SK-N-SH treated with all-trans-retinoic acid at 6 μM for 48 hours (cell line): ENCODE measurements around the gene TRAPPC6A.

Experiments
- ATAC-seq: fragments of 200-7000 bp; cut with Tn5 transposase; 3 replicates; pipeline ENCODE4 v1.9.1; 2020; ENCODE audit warnings: mild to moderate bottlenecking, moderate library complexity
- ARNTL ChIP-seq: fragments of 450-650 bp; formaldehyde crosslinking; IDR thresholded peaks from 2 replicates; pipeline ENCODE4 v1.5.0; 2020; ENCODE audit warnings: low read depth, mild to moderate bottlenecking, moderate library complexity, borderline replicate concordance
- BACH2 ChIP-seq: fragments of 250-450 bp; sonication (Bioruptor Pico); IDR thresholded peaks from 2 replicates; pipeline ENCODE4 v1.9.0; 2021; ENCODE audit warnings: mild to moderate bottlenecking, borderline replicate concordance
- CREB5 ChIP-seq: fragments of 250-450 bp; sonication (Bioruptor Pico); IDR thresholded peaks from 2 replicates; pipeline ENCODE4 v1.5.1; 2020; ENCODE audit warnings: low read depth, mild to moderate bottlenecking, moderate library complexity
- CSDC2 ChIP-seq: fragments of 250-450 bp; sonication (Bioruptor Pico); IDR thresholded peaks from 2 replicates; pipeline ENCODE4 v1.5.0; 2020; ENCODE audit warnings: mild to moderate bottlenecking, moderate library complexity
- GLIS3 ChIP-seq: fragments of 250-450 bp; sonication (Bioruptor Pico); IDR thresholded peaks from 2 replicates; pipeline ENCODE4 v1.5.0; 2020; ENCODE audit warnings: mild to moderate bottlenecking, moderate library complexity
- ISL1 ChIP-seq: fragments of 250-450 bp; sonication (Bioruptor Pico); IDR thresholded peaks from 2 replicates; pipeline ENCODE4 v2.1.2; 2022; ENCODE audit warnings: mild to moderate bottlenecking, moderate library complexity
- OSR1 ChIP-seq: fragments of 250-450 bp; sonication (Bioruptor Pico); IDR thresholded peaks from 2 replicates; pipeline ENCODE4 v1.8.0; 2022; ENCODE audit warnings: moderate library complexity, mild to moderate bottlenecking, inconsistent platforms
- PATZ1 ChIP-seq: fragments of 250-450 bp; sonication (Bioruptor Pico); IDR thresholded peaks from 2 replicates; pipeline ENCODE4 v1.8.0; 2020; ENCODE audit warnings: mild to moderate bottlenecking, moderate library complexity, borderline replicate concordance
- PPARA ChIP-seq: fragments of 250-450 bp; sonication (Bioruptor Pico); IDR thresholded peaks from 2 replicates; pipeline ENCODE4 v1.5.0; 2020; ENCODE audit warnings: mild to moderate bottlenecking, borderline replicate concordance
- RARB ChIP-seq: fragments of 250-450 bp; sonication (Bioruptor Pico); IDR thresholded peaks from 2 replicates; pipeline ENCODE4 v1.8.0; 2021; ENCODE audit warnings: mild to moderate bottlenecking, moderate library complexity
- SNAI2 ChIP-seq: fragments of 250-450 bp; sonication (Bioruptor Pico); IDR thresholded peaks from 2 replicates; pipeline ENCODE4 v1.5.0; 2020; ENCODE audit warnings: mild to moderate bottlenecking, moderate library complexity
- TCF4 ChIP-seq: fragments of 250-450 bp; sonication (Bioruptor Pico); IDR thresholded peaks from 2 replicates; pipeline ENCODE4 v1.8.0; 2021; ENCODE audit warnings: mild to moderate bottlenecking, moderate library complexity, borderline replicate concordance
- TOX ChIP-seq: fragments of 250-450 bp; sonication (Bioruptor Pico); IDR thresholded peaks from 2 replicates; pipeline ENCODE4 v1.8.0; 2021; ENCODE audit warnings: mild to moderate bottlenecking, moderate library complexity, borderline replicate concordance
- ZFP3 ChIP-seq: fragments of 250-450 bp; sonication (Bioruptor Pico); IDR thresholded peaks from 2 replicates; pipeline ENCODE4 v1.5.0; 2020; ENCODE audit warnings: mild to moderate bottlenecking, moderate library complexity
- ZFP30 ChIP-seq: fragments of 450-650 bp; formaldehyde crosslinking; IDR thresholded peaks from 2 replicates; pipeline ENCODE4 v1.5.0; 2022; ENCODE audit warnings: mild to moderate bottlenecking, moderate library complexity
- ZNF70 ChIP-seq: fragments of 450-650 bp; formaldehyde crosslinking; IDR thresholded peaks from 2 replicates; pipeline ENCODE4 v1.5.0; 2020; ENCODE audit warnings: mild to moderate bottlenecking, moderate library complexity
- ZNF8 ChIP-seq: fragments of 450-650 bp; formaldehyde crosslinking; IDR thresholded peaks from 2 replicates; pipeline ENCODE4 v1.5.0; 2020; ENCODE audit warnings: mild to moderate bottlenecking, moderate library complexity
- TF ChIP-seq, protein P1 (sequence below): fragments of 250-450 bp; sonication (Bioruptor Pico); IDR thresholded peaks from 2 replicates; pipeline ENCODE4 v1.8.0; 2021; ENCODE audit warnings: low read depth, mild to moderate bottlenecking, moderate library complexity, borderline replicate concordance
- TF ChIP-seq, protein P2 (sequence below): fragments of 250-450 bp; sonication (Bioruptor Pico); IDR thresholded peaks from 2 replicates; pipeline ENCODE4 v1.5.1; 2021; ENCODE audit warnings: mild to moderate bottlenecking, moderate library complexity
- TF ChIP-seq, protein P3 (sequence below): fragments of 250-450 bp; sonication (Bioruptor Pico); IDR thresholded peaks from 2 replicates; pipeline ENCODE4 v1.5.0; 2020; ENCODE audit warnings: mild to moderate bottlenecking, moderate library complexity

Gene TRAPPC6A

GRCh38 chr19:45180936-45181335 lies 2.9 kb upstream of the TRAPPC6A start:
- TF ChIP-seq ZFP3 (CRISPR knock-in tag): no peak
- TF ChIP-seq RARB (CRISPR knock-in tag): no peak
- TF ChIP-seq ZFP30 (CRISPR knock-in tag): no peak
- TF ChIP-seq ISL1 (CRISPR knock-in tag): no peak
- TF ChIP-seq PPARA (CRISPR knock-in tag): no peak
- no peak for TF ChIP-seq PATZ1 (CRISPR knock-in tag)
- ATAC-seq: no peak

GRCh38 chr19:45179892-45180370 lies 1.9 kb upstream of the TRAPPC6A start:
- ATAC-seq: no peak

DNA sequence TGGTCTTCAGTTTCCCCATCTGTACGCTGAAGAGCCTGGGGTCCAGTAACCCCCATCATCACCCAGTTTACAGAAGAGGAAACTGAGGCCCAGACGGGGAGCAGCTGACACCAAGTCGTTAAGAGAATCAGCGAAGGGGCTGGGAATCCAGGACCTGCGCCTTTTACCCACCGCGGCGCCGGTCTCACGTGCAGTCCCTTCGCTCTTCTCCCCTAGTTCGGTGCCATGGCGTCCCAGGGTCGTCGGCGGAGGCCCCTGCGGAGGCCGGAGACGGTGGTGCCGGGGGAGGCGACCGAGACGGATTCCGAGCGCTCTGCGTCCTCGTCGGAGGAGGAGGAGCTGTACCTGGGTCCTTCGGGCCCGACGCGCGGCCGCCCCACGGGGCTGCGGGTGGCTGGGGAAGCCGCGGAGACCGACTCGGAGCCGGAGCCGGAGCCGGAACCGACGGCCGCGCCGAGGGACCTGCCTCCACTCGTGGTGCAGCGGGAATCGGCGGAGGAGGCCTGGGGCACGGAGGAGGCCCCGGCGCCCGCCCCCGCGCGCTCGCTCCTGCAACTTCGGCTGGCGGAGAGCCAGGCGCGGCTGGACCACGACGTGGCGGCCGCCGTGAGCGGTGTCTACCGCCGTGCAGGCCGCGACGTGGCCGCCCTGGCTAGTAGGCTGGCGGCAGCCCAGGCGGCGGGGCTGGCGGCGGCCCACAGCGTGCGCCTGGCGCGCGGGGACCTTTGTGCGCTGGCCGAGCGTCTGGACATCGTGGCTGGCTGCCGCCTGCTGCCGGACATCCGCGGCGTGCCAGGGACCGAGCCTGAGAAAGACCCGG lies 1.2 kb upstream of the TRAPPC6A start:
- TF ChIP-seq CSDC2 (0 out of 2 replicates have a peak, but pooled peaks have one; percentile 18), BACH2 (no peak)
- no peak for ATAC-seq

More at GRCh38 chr19:45179892-45180370, 1.9 kb upstream of the TRAPPC6A start:
- TF ChIP-seq ZFP3 (CRISPR knock-in tag) (no peak), TOX (CRISPR knock-in tag) (no peak)
- TF ChIP-seq, all 23 proteins: peak for 0

- peak; percentile 94 for ATAC-seq
Measured at GRCh38 chr19:45178262-45179071, 430 bp upstream of the TRAPPC6A start, which contains the start of gene BLOC1S3. Gene BLOC1S3 (plus strand): TSS chr19:45178784. CDS start chr19:45179297, 513 bp downstream.

GRCh38 chr19:45175515-45176345 lies 2.3 kb downstream of the TRAPPC6A start:
- no peak for ATAC-seq
- TF ChIP-seq RARB (CRISPR knock-in tag) (no peak), GLIS3 (CRISPR knock-in tag) (no peak), CSDC2 (no peak)

More at GRCh38 chr19:45178262-45179071, 430 bp upstream of the TRAPPC6A start, which contains the start of gene BLOC1S3:
- TF ChIP-seq TCF4 (no peak), RARB (CRISPR knock-in tag) (no peak), ZNF70 (CRISPR knock-in tag) (no peak), ARNTL (CRISPR knock-in tag) (peak; percentile 97), ISL1 (CRISPR knock-in tag) (no peak)
- TF ChIP-seq, protein P1, sequence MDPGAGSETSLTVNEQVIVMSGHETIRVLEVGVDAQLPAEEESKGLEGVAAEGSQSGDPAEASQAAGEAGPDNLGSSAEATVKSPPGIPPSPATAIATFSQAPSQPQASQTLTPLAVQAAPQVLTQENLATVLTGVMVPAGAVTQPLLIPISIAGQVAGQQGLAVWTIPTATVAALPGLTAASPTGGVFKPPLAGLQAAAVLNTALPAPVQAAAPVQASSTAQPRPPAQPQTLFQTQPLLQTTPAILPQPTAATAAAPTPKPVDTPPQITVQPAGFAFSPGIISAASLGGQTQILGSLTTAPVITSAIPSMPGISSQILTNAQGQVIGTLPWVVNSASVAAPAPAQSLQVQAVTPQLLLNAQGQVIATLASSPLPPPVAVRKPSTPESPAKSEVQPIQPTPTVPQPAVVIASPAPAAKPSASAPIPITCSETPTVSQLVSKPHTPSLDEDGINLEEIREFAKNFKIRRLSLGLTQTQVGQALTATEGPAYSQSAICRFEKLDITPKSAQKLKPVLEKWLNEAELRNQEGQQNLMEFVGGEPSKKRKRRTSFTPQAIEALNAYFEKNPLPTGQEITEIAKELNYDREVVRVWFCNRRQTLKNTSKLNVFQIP (CRISPR knock-in tag): no peak
- TF ChIP-seq, all 23 proteins: peak for 1

- TF ChIP-seq OSR1 (CRISPR knock-in tag) (no peak), ZFP30 (CRISPR knock-in tag) (no peak), SNAI2 (no peak), CREB5 (CRISPR knock-in tag) (no peak), ZNF8 (CRISPR knock-in tag) (no peak)
- TF ChIP-seq, protein P2, sequence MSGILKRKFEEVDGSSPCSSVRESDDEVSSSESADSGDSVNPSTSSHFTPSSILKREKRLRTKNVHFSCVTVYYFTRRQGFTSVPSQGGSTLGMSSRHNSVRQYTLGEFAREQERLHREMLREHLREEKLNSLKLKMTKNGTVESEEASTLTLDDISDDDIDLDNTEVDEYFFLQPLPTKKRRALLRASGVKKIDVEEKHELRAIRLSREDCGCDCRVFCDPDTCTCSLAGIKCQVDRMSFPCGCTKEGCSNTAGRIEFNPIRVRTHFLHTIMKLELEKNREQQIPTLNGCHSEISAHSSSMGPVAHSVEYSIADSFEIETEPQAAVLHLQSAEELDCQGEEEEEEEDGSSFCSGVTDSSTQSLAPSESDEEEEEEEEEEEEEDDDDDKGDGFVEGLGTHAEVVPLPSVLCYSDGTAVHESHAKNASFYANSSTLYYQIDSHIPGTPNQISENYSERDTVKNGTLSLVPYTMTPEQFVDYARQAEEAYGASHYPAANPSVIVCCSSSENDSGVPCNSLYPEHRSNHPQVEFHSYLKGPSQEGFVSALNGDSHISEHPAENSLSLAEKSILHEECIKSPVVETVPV (CRISPR knock-in tag): no peak
- TF ChIP-seq, protein P3, sequence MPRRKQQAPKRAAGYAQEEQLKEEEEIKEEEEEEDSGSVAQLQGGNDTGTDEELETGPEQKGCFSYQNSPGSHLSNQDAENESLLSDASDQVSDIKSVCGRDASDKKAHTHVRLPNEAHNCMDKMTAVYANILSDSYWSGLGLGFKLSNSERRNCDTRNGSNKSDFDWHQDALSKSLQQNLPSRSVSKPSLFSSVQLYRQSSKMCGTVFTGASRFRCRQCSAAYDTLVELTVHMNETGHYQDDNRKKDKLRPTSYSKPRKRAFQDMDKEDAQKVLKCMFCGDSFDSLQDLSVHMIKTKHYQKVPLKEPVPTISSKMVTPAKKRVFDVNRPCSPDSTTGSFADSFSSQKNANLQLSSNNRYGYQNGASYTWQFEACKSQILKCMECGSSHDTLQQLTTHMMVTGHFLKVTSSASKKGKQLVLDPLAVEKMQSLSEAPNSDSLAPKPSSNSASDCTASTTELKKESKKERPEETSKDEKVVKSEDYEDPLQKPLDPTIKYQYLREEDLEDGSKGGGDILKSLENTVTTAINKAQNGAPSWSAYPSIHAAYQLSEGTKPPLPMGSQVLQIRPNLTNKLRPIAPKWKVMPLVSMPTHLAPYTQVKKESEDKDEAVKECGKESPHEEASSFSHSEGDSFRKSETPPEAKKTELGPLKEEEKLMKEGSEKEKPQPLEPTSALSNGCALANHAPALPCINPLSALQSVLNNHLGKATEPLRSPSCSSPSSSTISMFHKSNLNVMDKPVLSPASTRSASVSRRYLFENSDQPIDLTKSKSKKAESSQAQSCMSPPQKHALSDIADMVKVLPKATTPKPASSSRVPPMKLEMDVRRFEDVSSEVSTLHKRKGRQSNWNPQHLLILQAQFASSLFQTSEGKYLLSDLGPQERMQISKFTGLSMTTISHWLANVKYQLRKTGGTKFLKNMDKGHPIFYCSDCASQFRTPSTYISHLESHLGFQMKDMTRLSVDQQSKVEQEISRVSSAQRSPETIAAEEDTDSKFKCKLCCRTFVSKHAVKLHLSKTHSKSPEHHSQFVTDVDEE (CRISPR knock-in tag): no peak
- TF ChIP-seq, all 23 proteins: peak for 0
- ATAC-seq: no peak
Measured at GRCh38 chr19:45173816-45174215, 4.2 kb downstream of the TRAPPC6A start.
